Measurements from ENCODE around the gene C19orf25.
"Not testable (repeated sequence)": the region's sequence is repeated elsewhere in the genome, so short reads cannot be mapped to it uniquely, and the experiment has no call there.

Gene C19orf25

GRCh38 chr19:1524287-1524971 is 45.4 kb upstream of the C19orf25 start:
- H3K27ac ChIP-seq, result no peak overlapping the region
- no peak for TF ChIP-seq CTCF (conservative IDR thresholded peaks at IDR 0.05)
- no peak for TF ChIP-seq ZFX (IDR thresholded peaks at IDR 0.05)

GRCh38 chr19:1523412-1524286 is 44.6 kb upstream of the C19orf25 start, which contains the start of gene PLK5:
TSS of gene PLK5 (plus strand) at chr19:1524077. CDS start at chr19:1526997, 2,920 bp downstream.
- no peak within 1 kb of the TSS for H3K27ac ChIP-seq
- TF ChIP-seq CTCF (conservative IDR thresholded peaks at IDR 0.05), result no peak
- no peak for TF ChIP-seq ZFX (IDR thresholded peaks at IDR 0.05)

- H3K27ac ChIP-seq, result no peak overlapping the region
- TF ChIP-seq CTCF (conservative IDR thresholded peaks at IDR 0.05) (no peak), ZFX (IDR thresholded peaks at IDR 0.05) (no peak)
Measured at GRCh38 chr19:1522838-1523237, 43.8 kb upstream of the C19orf25 start.

- no peak for TF ChIP-seq CTCF (conservative IDR thresholded peaks at IDR 0.05)
- TF ChIP-seq ZFX (IDR thresholded peaks at IDR 0.05), result no peak
Measured at GRCh38 chr19:1522061-1522460, 43.0 kb upstream of the C19orf25 start.

GRCh38 chr19:1521636-1522035 is 42.6 kb upstream of the C19orf25 start:
- no peak overlapping the region for H3K27ac ChIP-seq
- TF ChIP-seq CTCF (conservative IDR thresholded peaks at IDR 0.05) (no peak), ZFX (IDR thresholded peaks at IDR 0.05) (no peak)

More at GRCh38 chr19:1522061-1522460, 43.0 kb upstream of the C19orf25 start:
- no peak overlapping the region for H3K27ac ChIP-seq

GRCh38 chr19:1520203-1520780 is 41.3 kb upstream of the C19orf25 start:
- H3K27ac ChIP-seq, result no peak overlapping the region
- TF ChIP-seq ZFX (IDR thresholded peaks at IDR 0.05) (no peak), CTCF (conservative IDR thresholded peaks at IDR 0.05) (no peak)

GRCh38 chr19:1519802-1520201 is 40.8 kb upstream of the C19orf25 start:
- not testable (repeated sequence) for H3K27ac ChIP-seq
